Keratinocyte (primary cell): Measurements from ENCODE around the gene ZDHHC7. TPM values are rescaled to one million over a fixed set of nuclear protein-coding genes. Genes with fewer than 3 reads are reported as not detected.
A peak's percentile ranks its signal among the peaks of the same experiment; 100 is the strongest.

Experiments
- DNase-seq: peaks from one replicate; pipeline ENCODE4 v3.0.0-alpha.2; 2011; ENCODE audit warnings: low read depth, missing footprints, low spot score
- FAIRE-seq: peaks from 2 replicates; lab custom pipeline; 2011; peaks lifted over from hg19 to GRCh38; lab: Jason Lieb, UNC
- H2AFZ ChIP-seq: 2 replicates; pipeline ENCODE4 v1.6.0; 2012; ENCODE audit warnings: low read length, control low read depth, inconsistent platforms; ENCODE audit not compliant: control insufficient read depth
- H3K27ac ChIP-seq: 2 replicates; pipeline ENCODE4 v1.5.1; 2011; ENCODE audit warnings: low read length; ENCODE audit not compliant: control insufficient read depth, insufficient read depth
- H3K27me3 ChIP-seq: 3 replicates; pipeline ENCODE4 v1.6.0; 2011; ENCODE audit warnings: low read length; ENCODE audit not compliant: control insufficient read depth, insufficient read depth; ENCODE audit errors: extremely low read depth
- H3K36me3 ChIP-seq, 2 experiments: 2 replicates in 1 of 2; 3 replicates in 1 of 2; pipeline ENCODE4 v1.5.1; 2011; ENCODE audit warnings: low read length in 2 of 2, mild to moderate bottlenecking in 1 of 2; ENCODE audit not compliant: control insufficient read depth in 2 of 2, insufficient read depth in 2 of 2; ENCODE audit errors: extremely low read depth in 1 of 2
- H3K4me1 ChIP-seq: 3 replicates; pipeline ENCODE4 v1.5.1; 2011; ENCODE audit warnings: low read length; ENCODE audit not compliant: control insufficient read depth, insufficient read depth; ENCODE audit errors: extremely low read depth
- H3K4me2 ChIP-seq: 3 replicates; pipeline ENCODE4 v1.6.0; 2011; ENCODE audit warnings: low read depth, low read length; ENCODE audit not compliant: control insufficient read depth, insufficient read depth; ENCODE audit errors: extremely low read depth
- H3K4me3 ChIP-seq, 3 experiments: fragments of 200-600 bp in 1 of 3; sonication (generic) in 1 of 3; 2 replicates in 2 of 3; 3 replicates in 1 of 3; pipeline ENCODE4 v1.5.1; 2011 to 2016; ENCODE audit warnings: low read length in 3 of 3, mild to moderate bottlenecking in 3 of 3, control low read depth in 2 of 3, inconsistent platforms in 1 of 3, low read depth in 1 of 3, mixed read lengths in 1 of 3, mixed run types in 1 of 3, moderate library complexity in 1 of 3; ENCODE audit not compliant: control insufficient read depth in 2 of 3, insufficient read depth in 2 of 3; ENCODE audit errors: extremely low read depth in 1 of 3
- H3K79me2 ChIP-seq: 2 replicates; pipeline ENCODE4 v1.6.0; 2012; ENCODE audit warnings: low read length; ENCODE audit not compliant: control insufficient read depth, insufficient read depth
- H3K9ac ChIP-seq: 3 replicates; pipeline ENCODE4 v1.6.0; 2011; ENCODE audit warnings: low read length; ENCODE audit not compliant: control insufficient read depth, insufficient read depth; ENCODE audit errors: extremely low read depth
- H3K9me1 ChIP-seq: 3 replicates; pipeline ENCODE4 v1.6.0; 2011; ENCODE audit warnings: low read length; ENCODE audit not compliant: control insufficient read depth, insufficient read depth; ENCODE audit errors: extremely low read depth
- H3K9me3 ChIP-seq: 2 replicates; pipeline ENCODE4 v1.5.1; 2012; ENCODE audit warnings: low read depth, low read length; ENCODE audit not compliant: control insufficient read depth
- H4K20me1 ChIP-seq: 3 replicates; pipeline ENCODE4 v1.6.0; 2011; ENCODE audit warnings: low read length; ENCODE audit not compliant: control insufficient read depth, insufficient read depth; ENCODE audit errors: extremely low read depth
- EZH2 ChIP-seq: IDR thresholded peaks from one replicate; pipeline ENCODE4 v1.6.1; 2012; ENCODE audit warnings: inconsistent platforms, mild to moderate bottlenecking, low read length, moderate library complexity
- dilution Hi-C: fragments of 300-500 bp; cut with MboI; formaldehyde crosslinking; loops from one replicate; pipeline ENCODE4 v1.7.0; 2020; ENCODE audit warnings: low sequenced_read_pairs; ENCODE audit not compliant: extremely low pct_ligation_motif_present
- polyA plus RNA-seq, 5 experiments: library from polyadenylated mRNA; depleted of rRNA in 3 of 5; stranded (reverse) in 3 of 5; stranded (forward) in 1 of 5; unstranded in 1 of 5; fragments of >200 nt; gene quantifications; 1 replicate in 1 of 5; 2 replicates in 3 of 5; 3 replicates in 1 of 5; pipeline versions ENCODE4 v1.2.1 to v1.2.3, GENCODE V29; 2011 to 2012; ENCODE audit warnings: missing spikeins in 2 of 5, low read depth in 1 of 5, low replicate concordance in 1 of 5
- TF ChIP-seq, protein P1 (sequence below), 3 experiments: IDR thresholded peaks in 1 of 3; conservative IDR thresholded peaks in 1 of 3; optimal IDR thresholded peaks in 1 of 3; 2 replicates in 2 of 3; 3 replicates in 1 of 3; pipeline versions ENCODE3 to v1.5.1; 2011; ENCODE audit warnings: low read length in 3 of 3, mild to moderate bottlenecking in 3 of 3, moderate library complexity in 2 of 3, control low read depth in 1 of 3, inconsistent platforms in 1 of 3; ENCODE audit not compliant: insufficient read depth in 2 of 3; ENCODE audit errors: extremely low read depth in 1 of 3

The ZDHHC7 gene
- polyA plus RNA-seq, 1 donor (not counting 4 experiments of a cell fraction or from before 2014, with no cell fraction given) = 37.8 TPM

DNA sequence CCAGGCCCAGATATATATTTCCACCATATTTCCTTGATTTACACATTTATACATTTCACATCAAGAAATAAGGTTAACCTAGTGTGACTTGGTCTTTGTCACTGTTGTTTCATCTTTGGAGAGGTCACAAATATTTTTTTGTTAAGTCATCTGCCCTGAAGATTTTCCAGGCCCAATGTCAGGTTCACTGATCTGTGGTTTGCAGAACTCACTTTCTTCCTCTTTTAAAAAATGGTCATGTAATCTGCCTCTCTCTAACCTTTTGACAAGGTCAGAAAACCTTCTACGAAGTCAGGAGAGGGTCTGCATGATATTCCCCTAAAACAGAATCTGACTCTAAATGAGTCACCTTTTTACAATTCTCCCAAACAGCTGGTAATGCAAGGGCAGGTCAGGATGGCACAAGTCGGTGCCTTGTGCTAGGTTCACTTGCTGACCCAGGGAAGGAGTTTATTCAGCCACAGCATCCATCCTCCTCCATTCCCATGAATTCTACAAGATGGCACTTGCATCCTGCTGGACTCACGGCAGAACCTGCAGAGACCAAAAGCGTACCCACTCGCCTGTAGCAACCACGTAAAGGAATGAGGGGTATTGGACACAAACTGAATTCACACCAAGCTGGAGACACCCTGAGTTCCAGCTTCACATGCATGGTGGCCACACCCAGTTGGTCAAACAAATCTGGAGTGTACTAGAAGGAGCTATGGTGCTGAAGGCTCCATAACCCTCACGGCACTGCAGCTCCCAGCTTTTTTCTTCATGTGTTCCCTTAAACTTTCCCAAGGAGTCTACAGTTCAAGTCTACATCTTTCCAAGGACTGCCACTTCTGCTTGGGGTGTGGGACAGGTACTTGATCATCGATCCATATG lies 14.7 kb upstream of the ZDHHC7 start:
- TF ChIP-seq, protein P1, sequence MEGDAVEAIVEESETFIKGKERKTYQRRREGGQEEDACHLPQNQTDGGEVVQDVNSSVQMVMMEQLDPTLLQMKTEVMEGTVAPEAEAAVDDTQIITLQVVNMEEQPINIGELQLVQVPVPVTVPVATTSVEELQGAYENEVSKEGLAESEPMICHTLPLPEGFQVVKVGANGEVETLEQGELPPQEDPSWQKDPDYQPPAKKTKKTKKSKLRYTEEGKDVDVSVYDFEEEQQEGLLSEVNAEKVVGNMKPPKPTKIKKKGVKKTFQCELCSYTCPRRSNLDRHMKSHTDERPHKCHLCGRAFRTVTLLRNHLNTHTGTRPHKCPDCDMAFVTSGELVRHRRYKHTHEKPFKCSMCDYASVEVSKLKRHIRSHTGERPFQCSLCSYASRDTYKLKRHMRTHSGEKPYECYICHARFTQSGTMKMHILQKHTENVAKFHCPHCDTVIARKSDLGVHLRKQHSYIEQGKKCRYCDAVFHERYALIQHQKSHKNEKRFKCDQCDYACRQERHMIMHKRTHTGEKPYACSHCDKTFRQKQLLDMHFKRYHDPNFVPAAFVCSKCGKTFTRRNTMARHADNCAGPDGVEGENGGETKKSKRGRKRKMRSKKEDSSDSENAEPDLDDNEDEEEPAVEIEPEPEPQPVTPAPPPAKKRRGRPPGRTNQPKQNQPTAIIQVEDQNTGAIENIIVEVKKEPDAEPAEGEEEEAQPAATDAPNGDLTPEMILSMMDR (optimal IDR thresholded peaks at IDR 0.05 in 1 of 3, IDR thresholded peaks at IDR 0.05 in 1 of 3, conservative IDR thresholded peaks at IDR 0.05 in 1 of 3; ENCODE audit: extremely low read depth in 1 of 3, insufficient read depth in 2 of 3, low read length in 3 of 3) = no peak
- no peak for TF ChIP-seq EZH2
- Histone ChIP-seq H3K27ac (no peak overlapping the region), H3K4me1 (peaks cover 35% of the 10 kb centered on the region), H4K20me1 (peaks cover 4% of the 10 kb centered on the region), H2AFZ (no peak overlapping the region), H3K4me2 (peak overlapping the region; percentile 93), H3K9me3 (no peaks in the 10 kb centered on the region), H3K27me3 (no peaks in the 10 kb centered on the region), H3K79me2 (no peaks in the 10 kb centered on the region), H3K9me1 (no peaks in the 10 kb centered on the region), H3K4me3 (no peak overlapping the region), H3K36me3 (no peaks in the 10 kb centered on the region), H3K9ac (no peak overlapping the region)
- DNase-seq (no peak), FAIRE-seq (no peak)
- dilution Hi-C loops = no loop called here

DNA sequence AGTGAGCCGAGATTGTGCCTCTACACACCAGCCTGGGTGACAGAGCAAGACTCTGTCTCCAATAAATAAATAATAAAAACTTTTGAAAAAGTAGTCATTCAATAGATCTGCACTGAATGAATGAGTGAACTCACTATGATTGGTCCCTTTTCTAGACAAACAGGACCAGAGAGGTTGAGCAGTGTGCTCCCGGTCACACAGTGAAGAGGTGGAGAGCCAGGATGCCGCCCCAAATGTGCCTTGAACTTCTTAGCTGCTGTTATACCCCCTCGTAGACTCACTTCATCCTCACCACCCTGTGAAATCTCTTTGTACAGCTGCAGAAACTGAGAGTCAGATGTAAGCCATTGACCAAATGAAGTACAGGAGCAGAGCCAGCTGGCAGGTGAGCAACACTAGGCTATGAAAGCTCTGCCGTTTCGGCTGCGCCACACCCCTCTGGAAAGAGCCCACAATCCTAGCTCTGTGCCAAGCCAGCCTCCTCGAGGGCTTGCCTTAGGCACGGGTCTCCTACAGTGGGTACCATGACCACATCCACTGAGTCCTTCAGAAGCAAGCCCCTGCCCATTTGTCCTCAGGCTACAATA lies 8.4 kb upstream of the ZDHHC7 start:
- FAIRE-seq (no peak), DNase-seq (no peak)
- H3K9me3 ChIP-seq = no peaks in the 10 kb centered on the region
- no peaks in the 10 kb centered on the region for H3K79me2 ChIP-seq
- no peak overlapping the region for H3K4me3 ChIP-seq
- no peaks in the 10 kb centered on the region for H3K36me3 ChIP-seq
- H3K4me1 ChIP-seq = peaks cover 4% of the 10 kb centered on the region
- dilution Hi-C loops = no loop called here
- H3K9me1 ChIP-seq = no peaks in the 10 kb centered on the region
- H3K27ac ChIP-seq = no peak overlapping the region
- H4K20me1 ChIP-seq = no peaks in the 10 kb centered on the region
- H2AFZ ChIP-seq = no peak overlapping the region
- no peak overlapping the region for H3K9ac ChIP-seq
- H3K4me2 ChIP-seq = no peak overlapping the region
- no peaks in the 10 kb centered on the region for H3K27me3 ChIP-seq
- TF ChIP-seq, protein P1 (optimal IDR thresholded peaks at IDR 0.05 in 1 of 3, IDR thresholded peaks at IDR 0.05 in 1 of 3, conservative IDR thresholded peaks at IDR 0.05 in 1 of 3; ENCODE audit: extremely low read depth in 1 of 3, insufficient read depth in 2 of 3, low read length in 3 of 3) = no peak
- TF ChIP-seq EZH2 = no peak
